Cardiac muscle cell (in vitro differentiated cells and primary cell): ENCODE measurements around the gene LINC00632. TPM values are rescaled to one million over a fixed set of nuclear protein-coding genes. Genes with fewer than 3 reads are reported as not detected.

Experiments
- DNase-seq, 2 donors: peaks; one replicate each; pipeline versions ENCODE4 v3.0.0 to v3.0.0-alpha.2; 2010 to 2017; ENCODE audit warnings: low read depth in 1 of 2, low spot score in 1 of 2
- H3K27ac ChIP-seq: fragments of 200-600 bp; sonication (generic); 2 replicates; pipeline ENCODE4 v1.5.1; 2016
- H3K27me3 ChIP-seq: fragments of 200-600 bp; sonication (generic); 2 replicates; pipeline ENCODE4 v1.6.0; 2016; ENCODE audit warnings: control low read depth
- H3K36me3 ChIP-seq: fragments of 200-600 bp; sonication (generic); 2 replicates; pipeline ENCODE4 v1.5.1; 2016; ENCODE audit warnings: control low read depth
- H3K4me1 ChIP-seq: fragments of 200-600 bp; sonication (generic); 2 replicates; pipeline ENCODE4 v1.8.1; 2017; ENCODE audit warnings: low read depth, mild to moderate bottlenecking, mixed run types
- H3K4me3 ChIP-seq: fragments of 200-600 bp; sonication (generic); 2 replicates; pipeline ENCODE4 v1.5.1; 2016; ENCODE audit warnings: mild to moderate bottlenecking
- H3K9me3 ChIP-seq: fragments of 200-600 bp; sonication (generic); 2 replicates; pipeline ENCODE4 v1.5.1; 2017; ENCODE audit warnings: low read depth, mild to moderate bottlenecking, control low read depth
- CTCF ChIP-seq: IDR thresholded peaks from 2 replicates; pipeline ENCODE4 v1.5.1; 2012; ENCODE audit warnings: low read depth, mild to moderate bottlenecking, low read length
- polyA plus RNA-seq: library from polyadenylated mRNA; unstranded; fragments of >200 nt; fragmentation: Nextera tagmentation; extraction: Ambion mirVana; gene quantifications from 2 replicates; pipeline ENCODE4 v1.2.1, GENCODE V29; 2016
- total RNA-seq: library from RNA; depleted of rRNA; stranded (reverse); fragments of >200 nt; gene quantifications from 2 replicates; pipeline ENCODE4 v1.2.3, GENCODE V29; 2016

Gene LINC00632
- total and polyA plus RNA-seq, 2 experiments from 2014 or later: 6.5 to 9.4 TPM

DNA sequence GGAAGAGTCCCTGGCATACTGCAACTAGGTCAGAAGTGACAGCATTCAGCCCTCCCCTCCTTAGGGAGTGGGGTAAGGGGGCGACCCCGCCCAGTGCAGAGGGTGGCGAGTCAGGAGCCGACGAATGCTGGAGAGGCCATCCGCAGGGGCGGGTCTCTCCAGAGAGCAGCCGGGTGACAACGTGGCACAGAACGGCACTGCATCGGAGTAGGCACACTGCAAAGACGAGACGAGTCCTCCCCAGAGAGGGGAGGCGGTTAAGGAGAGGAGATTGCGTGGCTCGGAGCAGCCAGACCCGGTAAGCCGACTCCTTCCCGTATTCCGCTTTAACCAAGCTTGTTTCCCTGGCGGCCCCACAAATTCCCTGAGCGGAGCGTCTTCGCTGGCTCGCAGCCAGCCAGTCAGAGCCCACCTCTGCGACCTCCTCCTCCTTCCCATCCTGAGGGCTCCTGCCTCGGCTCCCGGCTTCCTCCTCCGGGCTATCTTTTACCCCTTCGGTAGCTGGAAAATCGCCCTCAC, 54.9 kb downstream of the LINC00632 start:
- Histone ChIP-seq H3K4me1 (no peaks in the 10 kb centered on the region), H3K36me3 (no peaks in the 10 kb centered on the region), H3K27me3 (no peaks in the 10 kb centered on the region), H3K27ac (no peak overlapping the region), H3K9me3 (no peaks in the 10 kb centered on the region), H3K4me3 (peak overlapping the region; percentile 58)
- DNase-seq: peak; percentile 57 to 73
- TF ChIP-seq CTCF: no peak

DNA sequence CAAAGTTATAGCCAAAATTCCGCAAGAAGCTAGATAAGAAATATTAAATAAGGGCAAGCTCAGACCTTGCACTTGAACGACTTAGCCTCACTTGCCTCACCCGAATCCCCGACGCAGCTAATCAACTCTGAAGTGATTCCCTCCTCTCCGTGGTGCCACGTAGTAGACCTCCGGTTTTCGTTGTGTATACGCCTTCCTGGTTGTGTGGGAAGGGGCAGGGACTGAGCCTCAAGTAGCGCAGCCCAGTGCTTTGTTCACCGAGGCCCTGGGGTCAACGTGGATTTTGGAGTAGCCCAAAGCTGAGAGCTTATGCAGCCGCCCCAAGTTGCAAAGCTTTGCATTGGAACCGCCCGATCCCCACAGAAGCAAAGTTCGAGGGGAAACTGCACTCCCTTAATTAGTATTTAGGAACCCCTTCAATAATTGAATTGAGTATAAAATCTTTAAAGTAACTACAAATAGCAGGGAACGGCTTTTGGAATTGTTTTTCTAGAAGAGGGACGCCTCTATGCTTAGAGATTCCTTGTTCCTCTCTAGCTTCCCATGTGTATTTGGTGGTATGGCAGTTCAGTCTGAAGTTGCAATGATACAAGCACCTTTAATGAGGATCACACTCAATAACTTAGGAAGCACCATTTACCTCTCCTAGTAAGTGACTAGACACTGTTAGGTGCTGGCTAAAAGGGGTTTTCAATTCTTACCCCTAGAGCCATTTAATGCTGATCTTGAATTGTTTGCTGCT, 55.7 kb downstream of the LINC00632 start:
- Histone ChIP-seq H3K36me3 (no peaks in the 10 kb centered on the region), H3K4me3 (peak overlapping the region; percentile 58), H3K27ac (no peak overlapping the region), H3K9me3 (no peaks in the 10 kb centered on the region), H3K4me1 (no peaks in the 10 kb centered on the region), H3K27me3 (no peaks in the 10 kb centered on the region)
- DNase-seq: peak; percentile 26 to 71
- no peak for TF ChIP-seq CTCF

DNA sequence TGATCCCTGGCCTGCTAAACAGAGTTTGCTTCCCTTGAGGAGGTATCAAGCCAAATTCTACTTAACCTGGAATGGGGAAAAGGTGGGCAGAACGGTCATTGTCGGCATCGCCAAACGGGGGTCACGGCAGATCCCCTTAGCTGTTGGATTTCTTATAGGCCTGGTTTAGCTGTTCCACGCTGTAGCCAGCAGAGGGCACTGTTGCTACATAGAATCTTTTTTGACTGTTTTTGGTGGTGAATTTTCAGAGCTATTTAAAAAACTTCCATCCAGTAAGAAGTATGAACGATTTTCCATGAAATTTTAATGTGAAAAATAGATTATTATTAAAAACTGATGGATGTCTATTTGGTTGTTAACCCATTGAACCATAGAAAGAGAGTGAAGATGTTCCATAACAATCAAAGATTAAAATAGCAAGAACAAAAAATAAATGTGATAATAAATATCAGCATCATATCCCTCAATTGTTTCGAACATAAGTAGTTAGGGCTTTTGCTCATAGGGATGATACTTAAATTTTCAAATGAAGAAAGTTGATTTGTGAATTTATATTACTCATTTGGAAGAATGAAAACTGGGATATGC, 56.6 kb downstream of the LINC00632 start:
- no peaks in the 10 kb centered on the region for H3K9me3 ChIP-seq
- peak overlapping the region; percentile 7 for H3K4me3 ChIP-seq
- H3K27me3 ChIP-seq: no peaks in the 10 kb centered on the region
- no peak overlapping the region for H3K27ac ChIP-seq
- peak; percentile 69 for TF ChIP-seq CTCF
- H3K4me1 ChIP-seq: no peaks in the 10 kb centered on the region
- peak; percentile 62 to 77 for DNase-seq
- no peaks in the 10 kb centered on the region for H3K36me3 ChIP-seq

- H3K27me3 ChIP-seq: no peaks in the 10 kb centered on the region
- H3K4me1 ChIP-seq: no peaks in the 10 kb centered on the region
- no peaks in the 10 kb centered on the region for H3K36me3 ChIP-seq
- no peak overlapping the region for H3K27ac ChIP-seq
- H3K9me3 ChIP-seq: no peaks in the 10 kb centered on the region
- no peak for DNase-seq
- no peak overlapping the region for H3K4me3 ChIP-seq
- no peak for TF ChIP-seq CTCF
These were observed 58.1 kb downstream of the LINC00632 start for GRCh38 chrX:140767646-140768045.

- H3K27ac ChIP-seq: no peak overlapping the region
- H3K4me1 ChIP-seq: no peaks in the 10 kb centered on the region
- peak in 1 of 2 donors; percentile 60 for DNase-seq
- no peak overlapping the region for H3K4me3 ChIP-seq
- H3K27me3 ChIP-seq: no peaks in the 10 kb centered on the region
- TF ChIP-seq CTCF: no peak
- H3K9me3 ChIP-seq: no peaks in the 10 kb centered on the region
- H3K36me3 ChIP-seq: no peaks in the 10 kb centered on the region
These were observed 65.7 kb downstream of the LINC00632 start for GRCh38 chrX:140775211-140775610.
